Smooth muscle cell of bladder (primary cell): Measurements from ENCODE around the gene NBR1. TPM values are rescaled to one million over a fixed set of nuclear protein-coding genes. Genes with fewer than 3 reads are reported as not detected.

Source experiments
- total RNA-seq: library from RNA; depleted of rRNA; stranded (reverse); fragments of >200 nt; gene quantifications from 2 replicates; pipeline ENCODE4 v1.2.3, GENCODE V29; 2014

Gene NBR1, protein sequence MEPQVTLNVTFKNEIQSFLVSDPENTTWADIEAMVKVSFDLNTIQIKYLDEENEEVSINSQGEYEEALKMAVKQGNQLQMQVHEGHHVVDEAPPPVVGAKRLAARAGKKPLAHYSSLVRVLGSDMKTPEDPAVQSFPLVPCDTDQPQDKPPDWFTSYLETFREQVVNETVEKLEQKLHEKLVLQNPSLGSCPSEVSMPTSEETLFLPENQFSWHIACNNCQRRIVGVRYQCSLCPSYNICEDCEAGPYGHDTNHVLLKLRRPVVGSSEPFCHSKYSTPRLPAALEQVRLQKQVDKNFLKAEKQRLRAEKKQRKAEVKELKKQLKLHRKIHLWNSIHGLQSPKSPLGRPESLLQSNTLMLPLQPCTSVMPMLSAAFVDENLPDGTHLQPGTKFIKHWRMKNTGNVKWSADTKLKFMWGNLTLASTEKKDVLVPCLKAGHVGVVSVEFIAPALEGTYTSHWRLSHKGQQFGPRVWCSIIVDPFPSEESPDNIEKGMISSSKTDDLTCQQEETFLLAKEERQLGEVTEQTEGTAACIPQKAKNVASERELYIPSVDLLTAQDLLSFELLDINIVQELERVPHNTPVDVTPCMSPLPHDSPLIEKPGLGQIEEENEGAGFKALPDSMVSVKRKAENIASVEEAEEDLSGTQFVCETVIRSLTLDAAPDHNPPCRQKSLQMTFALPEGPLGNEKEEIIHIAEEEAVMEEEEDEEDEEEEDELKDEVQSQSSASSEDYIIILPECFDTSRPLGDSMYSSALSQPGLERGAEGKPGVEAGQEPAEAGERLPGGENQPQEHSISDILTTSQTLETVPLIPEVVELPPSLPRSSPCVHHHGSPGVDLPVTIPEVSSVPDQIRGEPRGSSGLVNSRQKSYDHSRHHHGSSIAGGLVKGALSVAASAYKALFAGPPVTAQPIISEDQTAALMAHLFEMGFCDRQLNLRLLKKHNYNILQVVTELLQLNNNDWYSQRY
- total RNA-seq: 110 and 112 TPM in 2 replicates

DNA sequence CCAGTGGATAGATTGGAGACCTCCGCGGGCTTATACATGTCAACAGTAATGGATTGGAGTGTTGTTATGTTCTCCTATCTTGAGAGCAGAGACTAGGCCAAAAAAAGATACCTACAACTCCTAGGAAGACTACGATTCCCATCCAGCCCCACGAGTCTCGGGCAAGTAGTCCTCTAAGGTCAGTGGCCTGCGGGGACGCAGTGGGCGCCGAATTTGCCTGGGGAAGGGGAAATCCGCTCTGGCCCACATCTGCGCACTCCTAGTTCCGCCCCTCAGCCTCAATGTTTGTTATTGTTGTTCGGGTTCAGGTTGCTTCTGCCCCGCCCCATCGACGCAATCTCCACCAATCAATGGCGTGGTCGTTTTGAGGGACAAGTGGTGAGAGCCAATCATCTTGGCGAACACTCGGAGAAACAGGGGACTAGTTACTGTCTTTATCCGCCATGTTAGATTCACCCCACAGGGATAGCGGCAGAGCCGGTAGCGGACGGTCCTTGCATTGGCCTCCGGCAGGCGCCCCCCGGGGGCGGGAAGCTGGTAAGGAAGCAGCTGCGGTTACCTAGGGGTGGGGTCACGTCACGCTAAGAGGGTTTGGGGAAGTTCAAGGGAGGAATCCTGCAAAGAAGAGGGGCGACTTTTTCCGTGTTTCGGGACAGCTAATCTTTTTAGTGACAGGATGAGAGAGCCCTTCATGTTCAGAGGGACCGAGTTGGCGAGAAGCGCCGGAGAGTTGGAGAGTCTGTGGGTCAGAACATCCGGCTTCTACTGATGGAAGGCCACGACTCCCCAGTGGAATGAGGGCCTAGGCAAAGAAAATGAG lies at the start of gene NBR1:
Gene NBR1, plus strand, starts transcription at position 449 of the 820 bp plus-strand sequence. CDS start 4,586 bp downstream, outside the sequence.

GRCh38 chr17:43125133-43125966 lies 45.7 kb upstream of the NBR1 start, which contains the start of gene BRCA1:
Gene BRCA1 (minus strand): TSS chr17:43125364. CDS start chr17:43124096, 1,268 bp downstream.

GRCh38 chr17:43211480-43212402 lies 40.7 kb downstream of the NBR1 start, which contains the start of gene TMEM106A:
Gene TMEM106A (plus strand): TSS chr17:43211875. CDS start chr17:43213042, 1,167 bp downstream.

DNA sequence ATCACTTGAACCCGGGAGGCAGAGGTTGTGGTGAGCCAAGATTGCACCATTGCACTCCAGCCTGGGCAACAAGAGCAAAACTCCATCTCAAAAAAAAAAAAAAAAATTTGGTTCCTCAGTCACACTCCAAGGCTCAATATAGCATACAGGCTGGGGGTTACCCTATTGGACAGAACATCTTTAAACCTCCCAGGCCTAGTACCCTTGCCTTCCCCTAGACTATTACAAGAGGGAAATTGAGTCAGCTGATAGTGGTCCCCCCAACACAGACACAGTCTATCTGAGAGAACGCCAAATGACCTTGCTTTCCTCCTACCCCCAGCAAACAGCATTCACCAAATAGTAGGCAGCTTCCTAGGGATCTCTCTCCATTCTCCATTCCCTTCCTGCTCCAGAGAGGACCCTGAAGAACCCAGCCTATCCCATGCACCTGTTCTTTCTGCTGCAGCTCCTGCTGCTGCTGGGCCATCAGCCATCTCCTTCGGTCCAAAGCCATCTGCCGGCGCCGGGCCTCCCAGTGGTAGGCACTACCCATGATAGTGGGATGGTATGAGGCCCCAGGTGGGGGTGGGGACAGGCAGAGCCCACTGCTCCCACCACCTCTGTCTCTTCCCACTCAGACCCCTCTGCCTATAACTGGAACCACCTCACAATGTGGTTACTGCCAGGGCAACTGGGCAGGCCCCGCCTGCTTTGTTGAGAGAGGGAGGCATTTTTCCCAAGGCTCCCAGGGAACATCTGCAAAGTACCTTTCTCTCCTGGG lies 57.2 kb downstream of the NBR1 start, which contains the start of gene CCDC200:
Gene CCDC200, minus strand, starts transcription at position 604 of the 763 bp plus-strand sequence. Its CDS starts 69 bp downstream, at position 535.

GRCh38 chr17:43233877-43234276 lies 62.9 kb downstream of the NBR1 start, which contains the start of gene RNU2-1:
Gene RNU2-1 (minus strand): TSS chr17:43233977.

Other genes starting within 250 kb of the NBR1 start
- 21.2 and 31.6 TPM in 2 replicates for gene AARSD1, start 206.8 kb upstream of the NBR1 start, total RNA-seq
- gene PTGES3L, start 191.1 kb upstream of the NBR1 start, total RNA-seq: 0.09 and 0.14 TPM in 2 replicates
- gene RUNDC1, start 190.6 kb upstream of the NBR1 start, total RNA-seq: 6.3 and 10.1 TPM in 2 replicates
- gene RPL27, start 172.8 kb upstream of the NBR1 start, total RNA-seq: 1,624 and 1,964 TPM in 2 replicates
- gene IFI35, start 164.4 kb upstream of the NBR1 start, total RNA-seq: 30.1 and 32.9 TPM in 2 replicates
- 230 and 338 TPM in 2 replicates for gene VAT1, start 148.8 kb upstream of the NBR1 start, total RNA-seq
- 0.92 and 1.00 TPM in 2 replicates for gene RND2, start 146.0 kb upstream of the NBR1 start, total RNA-seq
- gene BRCA1, start 45.9 kb upstream of the NBR1 start, total RNA-seq: 5.1 and 7.3 TPM in 2 replicates
- gene TMEM106A, start 40.7 kb downstream of the NBR1 start, total RNA-seq: 1.1 and 1.7 TPM in 2 replicates
- not detected in 2 replicates for gene CCDC200, start 57.4 kb downstream of the NBR1 start, total RNA-seq
- gene RNU2-1, start 62.8 kb downstream of the NBR1 start, total RNA-seq: not detected in 2 replicates
- gene ARL4D, start 227.8 kb downstream of the NBR1 start, total RNA-seq: 36.0 and 49.8 TPM in 2 replicates